Calu3 (cell line): ENCODE results near the gene SCG5. TPM values are rescaled to one million over a fixed set of nuclear protein-coding genes. Genes with fewer than 3 reads are reported as not detected.

Experiments used
- BruUV-seq: library from RNA; stranded (reverse); fragments of 400-500 nt; replicated peaks from 2 replicates; lab custom pipeline; 2021; lab: Mats Ljungman, UMichigan
- CTCF ChIA-PET: fragments of 300-600 bp; sonication (Branson Sonifier 250); formaldehyde crosslinking; loops from one replicate; lab custom pipeline; 2022; ENCODE audit warnings: antibody characterized with exemption; lab: Charles Lee
- DNase-seq: peaks from one replicate; pipeline ENCODE4 v3.0.0; 2022
- H3K27ac Mint-ChIP-seq: one replicate; pipeline ENCODE4 v1.8.0; 2022; ENCODE audit warnings: mixed read lengths; ENCODE audit not compliant: unreplicated experiment
- H3K27me3 Mint-ChIP-seq: one replicate; pipeline ENCODE4 v1.8.0; 2022; ENCODE audit warnings: mixed read lengths; ENCODE audit not compliant: unreplicated experiment
- H3K36me3 Mint-ChIP-seq: one replicate; pipeline ENCODE4 v1.8.0; 2022; ENCODE audit warnings: mild to moderate bottlenecking, moderate library complexity, mixed read lengths; ENCODE audit not compliant: insufficient read depth, unreplicated experiment
- H3K4me1 Mint-ChIP-seq: one replicate; pipeline ENCODE4 v1.8.0; 2022; ENCODE audit warnings: mild to moderate bottlenecking, low read depth, mixed read lengths; ENCODE audit not compliant: unreplicated experiment
- H3K4me3 Mint-ChIP-seq: one replicate; pipeline ENCODE4 v1.8.0; 2022; ENCODE audit warnings: mild to moderate bottlenecking, low read depth, moderate library complexity, mixed read lengths; ENCODE audit not compliant: unreplicated experiment
- H3K9me3 Mint-ChIP-seq: one replicate; pipeline ENCODE4 v1.8.0; 2022; ENCODE audit warnings: low read depth, mixed read lengths; ENCODE audit not compliant: unreplicated experiment
- CTCF ChIP-seq: fragments of 200-600 bp; IDR thresholded peaks from one replicate; pipeline ENCODE4 v1.8.0; 2022; ENCODE audit warnings: antibody characterized with exemption; ENCODE audit not compliant: unreplicated experiment
- intact Hi-C: fragments of 100-400 bp; cut with micrococcal nuclease; formaldehyde crosslinking; loops from one replicate; pipeline ENCODE4 v1.10.0; 2022; ENCODE audit not compliant: unreplicated experiment
- total RNA-seq: library from RNA; stranded (reverse); gene quantifications from 2 replicates; pipeline ENCODE4 v1.2.3, GENCODE V29; 2022

Gene SCG5
- total RNA-seq, 1 experiment from 2014 or later = not detected

- DNase-seq = no peak
- Mint-ChIP-seq H3K4me1 (no peaks in the 10 kb centered on the region), H3K27me3 (no peaks in the 10 kb centered on the region), H3K27ac (no peak overlapping the region), H3K4me3 (no peak overlapping the region), H3K36me3 (no peaks in the 10 kb centered on the region), H3K9me3 (no peaks in the 10 kb centered on the region)
- CTCF ChIA-PET = no interaction called here
- intact Hi-C loops = no loop called here
- no peak for TF ChIP-seq CTCF
- BruUV-seq = no TSS peak
These were observed 81.8 kb downstream of the SCG5 start for GRCh38 chr15:32723171-32723948.

- CTCF ChIA-PET = no interaction called here
- TF ChIP-seq CTCF = no peak
- H3K4me3 Mint-ChIP-seq = no peak overlapping the region
- peaks cover 15% of the 10 kb centered on the region for H3K4me1 Mint-ChIP-seq
- H3K36me3 Mint-ChIP-seq = no peaks in the 10 kb centered on the region
- no peak overlapping the region for H3K27ac Mint-ChIP-seq
- no peak for DNase-seq
- intact Hi-C loops = no loop called here
- no peaks in the 10 kb centered on the region for H3K27me3 Mint-ChIP-seq
- no TSS peak for BruUV-seq
- H3K9me3 Mint-ChIP-seq = no peaks in the 10 kb centered on the region
These were observed 88.3 kb downstream of the SCG5 start for GRCh38 chr15:32729700-32730395.

GRCh38 chr15:32730677-32731654 is 89.5 kb downstream of the SCG5 start:
- Mint-ChIP-seq H3K27ac (no peak overlapping the region), H3K36me3 (no peaks in the 10 kb centered on the region), H3K4me3 (peak overlapping the region; percentile 21), H3K4me1 (peaks cover 15% of the 10 kb centered on the region), H3K27me3 (no peaks in the 10 kb centered on the region), H3K9me3 (no peaks in the 10 kb centered on the region)
- no peak for TF ChIP-seq CTCF
- peak; percentile 81 for DNase-seq
- intact Hi-C loops = no loop called here
- BruUV-seq = no TSS peak
- CTCF ChIA-PET = no interaction called here

- intact Hi-C loops = no loop called here
- no peak for DNase-seq
- H3K4me3 Mint-ChIP-seq = no peak overlapping the region
- no peak for TF ChIP-seq CTCF
- BruUV-seq = no TSS peak
- no peaks in the 10 kb centered on the region for H3K9me3 Mint-ChIP-seq
- H3K27me3 Mint-ChIP-seq = no peaks in the 10 kb centered on the region
- no peaks in the 10 kb centered on the region for H3K36me3 Mint-ChIP-seq
- H3K27ac Mint-ChIP-seq = no peak overlapping the region
- CTCF ChIA-PET = no interaction called here
- peaks cover 15% of the 10 kb centered on the region for H3K4me1 Mint-ChIP-seq
These were observed 91.2 kb downstream of the SCG5 start for GRCh38 chr15:32732574-32733157.
